ENCODE results near the gene HOXB3.
A peak's percentile ranks its signal among the peaks of the same experiment; 100 is the strongest.

Gene HOXB3

GRCh38 chr17:48523010-48523409 is 67.0 kb downstream of the HOXB3 start:
- Histone ChIP-seq H3K36me3 (ENCODE audit: control insufficient read depth in 2 of 2, insufficient read depth in 1 of 2, low read length in 2 of 2) (no peaks in the 10 kb centered on the region), H3K9me3 (ENCODE audit: control insufficient read depth, insufficient read depth, low read depth, low read length) (no peaks in the 10 kb centered on the region)

GRCh38 chr17:48522031-48522653 is 67.9 kb downstream of the HOXB3 start:
- ChIA-PET POLR2A (interaction anchor here (0.9 to 1.3 kb wide), 3 partner anchors 20 to 33 kb away, joined by 3 read pairs; no protein-coding TSS in a partner anchor), CTCF (interaction anchor here (0.6 to 2.7 kb wide), 12 partner anchors 8 to 164 kb away, joined by 3 to 22 read pairs (median 4); no protein-coding TSS in a partner anchor)
- Histone ChIP-seq H3K36me3 (ENCODE audit: control insufficient read depth in 2 of 2, insufficient read depth in 1 of 2, low read length in 2 of 2) (no peaks in the 10 kb centered on the region), H3K27ac (ENCODE audit: extremely low read depth, low read depth, low read length) (no peak overlapping the region; the same call in 1 of the 2 replicates), H3K9me3 (ENCODE audit: control insufficient read depth, insufficient read depth, low read depth, low read length) (no peaks in the 10 kb centered on the region), H3K4me3 (ENCODE audit: low read depth, low read length) (no peak overlapping the region), H3K4me1 (ENCODE audit: control insufficient read depth, insufficient read depth, low read length) (peaks cover 14% of the 10 kb centered on the region)
- TF ChIP-seq GLIS1 (tag by site-specific recombination; IDR thresholded peaks at IDR 0.05) (peak; percentile 64), ZBTB8A (tag by site-specific recombination; IDR thresholded peaks at IDR 0.05) (peak; percentile 43), OSR2 (tag by site-specific recombination; IDR thresholded peaks at IDR 0.05) (0 out of 2 replicates have a peak, but pooled peaks have one; percentile 30), WT1 (tag by site-specific recombination; IDR thresholded peaks at IDR 0.05) (peak; percentile 55), ZNF398 (tag by site-specific recombination; IDR thresholded peaks at IDR 0.05) (peak; percentile 85)

More at GRCh38 chr17:48523010-48523409, 67.0 kb downstream of the HOXB3 start:
- Histone ChIP-seq H3K4me3 (ENCODE audit: low read depth, low read length) (no peak overlapping the region), H3K4me1 (ENCODE audit: control insufficient read depth, insufficient read depth, low read length) (peaks cover 14% of the 10 kb centered on the region), H3K27ac (ENCODE audit: extremely low read depth, low read depth, low read length) (no peak overlapping the region; the same call in 1 of the 2 replicates)
- ChIA-PET POLR2A (interaction anchor here (0.8 kb wide), 1 partner anchor 18 kb away, joined by 3 read pairs; no protein-coding TSS in a partner anchor), CTCF (interaction anchor here (0.7 to 2.7 kb wide), 11 partner anchors 9 to 35 kb away, joined by 3 to 22 read pairs (median 6); no protein-coding TSS in a partner anchor)
- no peak for TF ChIP-seq ZNF202 (tag by site-specific recombination; IDR thresholded peaks at IDR 0.05; ENCODE audit: borderline replicate concordance)
- TF ChIP-seq GFI1B (tag by site-specific recombination; IDR thresholded peaks at IDR 0.05): no peak
- no peak for TF ChIP-seq ZNF223 (tag by site-specific recombination; IDR thresholded peaks at IDR 0.05)
- TF ChIP-seq ZNF488 (tag by site-specific recombination; IDR thresholded peaks at IDR 0.05): no peak
- TF ChIP-seq ZNF561 (tag by site-specific recombination; IDR thresholded peaks at IDR 0.05; ENCODE audit: borderline replicate concordance): no peak
- TF ChIP-seq ZNF426 (tag by site-specific recombination; IDR thresholded peaks at IDR 0.05): no peak
- no peak for TF ChIP-seq ZNF785 (tag by site-specific recombination; IDR thresholded peaks at IDR 0.05)
- no peak for TF ChIP-seq ZBTB6 (tag by site-specific recombination; IDR thresholded peaks at IDR 0.05)
- TF ChIP-seq ZBTB49 (tag by site-specific recombination; IDR thresholded peaks at IDR 0.05; ENCODE audit: low read depth): no peak
- no peak for TF ChIP-seq ZNF24 (tag by site-specific recombination; IDR thresholded peaks at IDR 0.05)
- TF ChIP-seq ZBTB10 (tag by site-specific recombination; IDR thresholded peaks at IDR 0.05): no peak

Data from HEK293 (cell line).